ENCODE data around the gene PSIP1.

DNA sequence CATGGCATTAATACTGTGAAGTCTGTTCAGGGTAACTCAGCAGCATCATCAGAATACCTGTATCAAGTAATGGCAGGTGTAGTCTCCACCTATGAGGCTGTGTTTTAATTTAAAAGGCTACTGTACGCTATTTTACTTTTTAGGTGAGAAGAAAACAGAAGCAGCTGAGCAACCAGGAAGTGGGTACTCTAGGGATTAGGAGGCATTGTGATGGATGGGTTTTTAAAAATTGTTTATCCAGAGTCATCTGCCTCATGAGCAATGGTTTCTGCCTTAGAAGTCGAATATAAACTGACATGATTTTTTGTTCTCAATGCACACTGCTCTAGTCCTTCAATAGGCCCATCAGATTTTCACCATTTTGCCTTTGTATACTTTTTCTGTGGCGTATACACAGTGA lies 42.6 kb downstream of the PSIP1 start:
- TF ChIP-seq, protein P1, sequence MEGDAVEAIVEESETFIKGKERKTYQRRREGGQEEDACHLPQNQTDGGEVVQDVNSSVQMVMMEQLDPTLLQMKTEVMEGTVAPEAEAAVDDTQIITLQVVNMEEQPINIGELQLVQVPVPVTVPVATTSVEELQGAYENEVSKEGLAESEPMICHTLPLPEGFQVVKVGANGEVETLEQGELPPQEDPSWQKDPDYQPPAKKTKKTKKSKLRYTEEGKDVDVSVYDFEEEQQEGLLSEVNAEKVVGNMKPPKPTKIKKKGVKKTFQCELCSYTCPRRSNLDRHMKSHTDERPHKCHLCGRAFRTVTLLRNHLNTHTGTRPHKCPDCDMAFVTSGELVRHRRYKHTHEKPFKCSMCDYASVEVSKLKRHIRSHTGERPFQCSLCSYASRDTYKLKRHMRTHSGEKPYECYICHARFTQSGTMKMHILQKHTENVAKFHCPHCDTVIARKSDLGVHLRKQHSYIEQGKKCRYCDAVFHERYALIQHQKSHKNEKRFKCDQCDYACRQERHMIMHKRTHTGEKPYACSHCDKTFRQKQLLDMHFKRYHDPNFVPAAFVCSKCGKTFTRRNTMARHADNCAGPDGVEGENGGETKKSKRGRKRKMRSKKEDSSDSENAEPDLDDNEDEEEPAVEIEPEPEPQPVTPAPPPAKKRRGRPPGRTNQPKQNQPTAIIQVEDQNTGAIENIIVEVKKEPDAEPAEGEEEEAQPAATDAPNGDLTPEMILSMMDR (IDR thresholded peaks at IDR 0.05) = no peak
- TF ChIP-seq POLR2A (IDR thresholded peaks at IDR 0.05) = no peak
